KBM-7 (cell line): Measurements from ENCODE around the gene SRRM5.
A peak's percentile ranks its signal among the peaks of the same experiment; 100 is the strongest.
"Not testable (repeated sequence)": the region's sequence is repeated elsewhere in the genome, so short reads cannot be mapped to it uniquely, and the experiment has no call there.

Experiments used
- DNase-seq: peaks from one replicate; pipeline ENCODE4 v3.0.0-alpha.2; 2015
- in situ Hi-C: fragments of 300-500 bp; cut with MboI; formaldehyde crosslinking; loops from 2 replicates; pipeline ENCODE4 v1.14.3; 2020; ENCODE audit warnings: low sequenced_read_pairs, low pct_unique_long_range_greater_than_20kb, mixed read lengths

The SRRM5 gene

GRCh38 chr19:43589678-43590077, 22.2 kb upstream of the SRRM5 start:
- in situ Hi-C loops: no loop called here
- DNase-seq: no peak

GRCh38 chr19:43591904-43592772, 19.8 kb upstream of the SRRM5 start:
- no peak for DNase-seq
- in situ Hi-C loops: no loop called here

- in situ Hi-C loops: no loop called here
- DNase-seq: no peak
Observed at GRCh38 chr19:43592800-43593350, 19.0 kb upstream of the SRRM5 start.

- DNase-seq: no peak
- in situ Hi-C loops: no loop called here
Observed at GRCh38 chr19:43594081-43594697, 17.7 kb upstream of the SRRM5 start.

- in situ Hi-C loops: no loop called here
- DNase-seq: peak; percentile 83
Observed at GRCh38 chr19:43594710-43595604, 16.9 kb upstream of the SRRM5 start.

GRCh38 chr19:43595605-43595998, 16.3 kb upstream of the SRRM5 start:
- in situ Hi-C loops: no loop called here

GRCh38 chr19:43595999-43596841, 15.7 kb upstream of the SRRM5 start, which contains the start of the genes IRGQ and ZNF576:
TSS of gene IRGQ (minus strand) at chr19:43596134. CDS start at chr19:43595338, 796 bp downstream.
TSS of gene ZNF576 (plus strand) at chr19:43596595. CDS start at chr19:43597109, 514 bp downstream.
- peak; percentile 99 for DNase-seq
- in situ Hi-C loops: no loop called here

More at GRCh38 chr19:43595605-43595998, 16.3 kb upstream of the SRRM5 start:
- no peak for DNase-seq

- DNase-seq: no peak
- in situ Hi-C loops: no loop called here
Observed at GRCh38 chr19:43596842-43597461, 14.9 kb upstream of the SRRM5 start.

- in situ Hi-C loops: no loop called here
- DNase-seq: peak; percentile 23
Observed at GRCh38 chr19:43597876-43598275, 14.0 kb upstream of the SRRM5 start.

- in situ Hi-C loops: no loop called here
- DNase-seq: no peak
Observed at GRCh38 chr19:43598445-43599240, 13.2 kb upstream of the SRRM5 start.

- in situ Hi-C loops: no loop called here
- no peak for DNase-seq
Observed at GRCh38 chr19:43599635-43600295, 12.1 kb upstream of the SRRM5 start.

GRCh38 chr19:43600326-43600725, 11.6 kb upstream of the SRRM5 start:
- DNase-seq, in situ Hi-C loops: not testable (repeated sequence)

GRCh38 chr19:43605875-43606568, 5.9 kb upstream of the SRRM5 start:
- in situ Hi-C loops: no loop called here
- no peak for DNase-seq

GRCh38 chr19:43606569-43607229, 5.2 kb upstream of the SRRM5 start:
- DNase-seq: no peak
- in situ Hi-C loops: no loop called here
